ENCODE measurements around the gene FAT3.

GRCh38 chr11:92190535-92191206 lies 33.9 kb upstream of the FAT3 start:
- TF ChIP-seq REST (IDR thresholded peaks at IDR 0.05; ENCODE audit: insufficient replicate concordance, low read depth) (no peak), CTCF (IDR thresholded peaks at IDR 0.05; ENCODE audit: insufficient read depth, low read length) (no peak)
